ENCODE measurements around the gene SPOCD1. TPM values are rescaled to one million over a fixed set of nuclear protein-coding genes. Genes with fewer than 3 reads are reported as not detected.
A peak's percentile ranks its signal among the peaks of the same experiment; 100 is the strongest.

The SPOCD1 gene
- total RNA-seq, 1 donor from 2014 or later: 1.5 TPM

DNA sequence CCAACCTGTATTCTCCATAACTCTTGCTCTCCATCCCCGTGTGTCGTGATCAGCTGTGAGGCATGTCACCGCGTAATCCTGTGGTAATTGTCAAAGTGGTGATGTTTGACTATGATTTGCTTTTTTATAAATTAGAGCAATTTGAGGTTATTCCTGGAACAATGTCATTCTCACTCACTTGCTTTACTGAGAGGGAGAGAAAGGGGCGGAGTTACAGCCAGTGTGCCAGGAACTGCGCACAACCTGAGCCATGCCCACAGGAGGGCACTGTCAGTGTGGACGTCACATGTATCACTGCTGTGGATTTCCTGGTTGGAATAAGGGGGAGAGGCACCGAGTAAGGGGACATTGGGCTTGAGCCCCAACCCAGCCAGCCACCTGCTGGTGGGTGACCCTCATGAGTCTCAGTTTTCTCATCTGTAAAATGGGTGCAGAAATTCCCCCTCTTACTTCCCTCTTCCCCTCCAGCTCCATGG is 58.6 kb downstream of the SPOCD1 start:
- TF ChIP-seq CTCF (IDR thresholded peaks at IDR 0.05; ENCODE audit: unreplicated experiment): no peak
- peaks cover 13% of the 10 kb centered on the region for H3K4me1 Mint-ChIP-seq (ENCODE audit: unreplicated experiment)
- H3K27ac Mint-ChIP-seq (ENCODE audit: unreplicated experiment): no peak overlapping the region
- no peaks in the 10 kb centered on the region for H3K9me3 Mint-ChIP-seq (ENCODE audit: unreplicated experiment)
- peaks cover 7% of the 10 kb centered on the region for H3K36me3 Mint-ChIP-seq (ENCODE audit: low read depth, unreplicated experiment)
- DNase-seq (ENCODE audit: low spot score): no peak
- H3K27me3 Mint-ChIP-seq (ENCODE audit: unreplicated experiment): peaks cover 9% of the 10 kb centered on the region
- H3K4me3 Mint-ChIP-seq (ENCODE audit: unreplicated experiment): no peak overlapping the region

DNA sequence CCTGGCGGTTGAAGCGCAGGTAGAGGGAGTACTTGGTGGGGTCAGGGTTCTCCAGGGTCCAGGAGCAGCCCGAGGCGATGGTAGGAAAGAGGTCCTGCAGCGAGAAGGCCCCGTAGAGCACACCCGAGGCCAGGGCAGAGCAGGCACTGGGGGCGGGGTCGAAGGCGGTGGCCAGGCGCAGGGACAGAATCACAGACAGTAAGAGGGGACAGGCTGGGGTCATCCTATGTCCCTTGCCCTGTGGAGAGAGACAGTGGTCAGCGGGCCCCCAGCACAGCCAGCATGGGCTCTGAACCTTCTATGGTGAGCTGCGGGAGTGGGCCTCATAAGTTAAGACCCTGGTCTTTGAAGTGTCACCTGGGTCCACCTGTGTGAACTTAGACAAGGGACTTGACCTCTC is 59.2 kb downstream of the SPOCD1 start:
- H3K27ac Mint-ChIP-seq (ENCODE audit: unreplicated experiment): no peak overlapping the region

GRCh38 chr1:31755850-31756492 is 59.9 kb downstream of the SPOCD1 start:
- peak overlapping the region; percentile 42 for H3K27ac Mint-ChIP-seq (ENCODE audit: unreplicated experiment)
- H3K36me3 Mint-ChIP-seq (ENCODE audit: low read depth, unreplicated experiment): no peaks in the 10 kb centered on the region
- peaks cover 22% of the 10 kb centered on the region for H3K4me1 Mint-ChIP-seq (ENCODE audit: unreplicated experiment)
- H3K9me3 Mint-ChIP-seq (ENCODE audit: unreplicated experiment): no peaks in the 10 kb centered on the region
- no peak overlapping the region for H3K4me3 Mint-ChIP-seq (ENCODE audit: unreplicated experiment)
- no peak for TF ChIP-seq CTCF (IDR thresholded peaks at IDR 0.05; ENCODE audit: unreplicated experiment)
- no peak for DNase-seq (ENCODE audit: low spot score)
- peaks cover 7% of the 10 kb centered on the region for H3K27me3 Mint-ChIP-seq (ENCODE audit: unreplicated experiment)

More for the DNA sequence above, 59.2 kb downstream of the SPOCD1 start:
- H3K36me3 Mint-ChIP-seq (ENCODE audit: low read depth, unreplicated experiment): peaks cover 2% of the 10 kb centered on the region
- no peak for DNase-seq (ENCODE audit: low spot score)
- no peak for TF ChIP-seq CTCF (IDR thresholded peaks at IDR 0.05; ENCODE audit: unreplicated experiment)
- peaks cover 8% of the 10 kb centered on the region for H3K27me3 Mint-ChIP-seq (ENCODE audit: unreplicated experiment)
- peaks cover 18% of the 10 kb centered on the region for H3K4me1 Mint-ChIP-seq (ENCODE audit: unreplicated experiment)
- H3K4me3 Mint-ChIP-seq (ENCODE audit: unreplicated experiment): no peak overlapping the region
- no peaks in the 10 kb centered on the region for H3K9me3 Mint-ChIP-seq (ENCODE audit: unreplicated experiment)

GRCh38 chr1:31755197-31755611 is 60.6 kb downstream of the SPOCD1 start:
- H3K4me1 Mint-ChIP-seq (ENCODE audit: unreplicated experiment): peaks cover 30% of the 10 kb centered on the region
- H3K4me3 Mint-ChIP-seq (ENCODE audit: unreplicated experiment): no peak overlapping the region
- no peak overlapping the region for H3K27ac Mint-ChIP-seq (ENCODE audit: unreplicated experiment)

More at GRCh38 chr1:31755197-31755611, 60.6 kb downstream of the SPOCD1 start:
- DNase-seq (ENCODE audit: low spot score): no peak
- Mint-ChIP-seq H3K27me3 (ENCODE audit: unreplicated experiment) (peaks cover 6% of the 10 kb centered on the region), H3K36me3 (ENCODE audit: low read depth, unreplicated experiment) (no peaks in the 10 kb centered on the region), H3K9me3 (ENCODE audit: unreplicated experiment) (no peaks in the 10 kb centered on the region)
- no peak for TF ChIP-seq CTCF (IDR thresholded peaks at IDR 0.05; ENCODE audit: unreplicated experiment)

All from endothelial cell (in vitro differentiated cells).